ENCODE results near the gene FEZF2.

The FEZF2 gene

GRCh38 chr3:62323241-62323640 is 50.1 kb downstream of the FEZF2 start:
- no peak for DNase-seq

Data from stimulated activated CD4-positive, alpha-beta T cell treated with anti-CD3 and anti-CD28 coated beads, Interleukin-15, amount 100 ng/mL, for 24 hours (primary cell).